ENCODE data around the gene OR52E8. TPM values are rescaled to one million over a fixed set of nuclear protein-coding genes. Genes with fewer than 3 reads are reported as not detected.
A peak's percentile ranks its signal among the peaks of the same experiment; 100 is the strongest.

Gene OR52E8
- not detected for total RNA-seq (2021; fragmentation: NEBNext Ultra II Directional; extraction: Animal tissue kit (Norgen Biotek cat#: 25700))
- long read RNA-seq, result 0 reads

DNA sequence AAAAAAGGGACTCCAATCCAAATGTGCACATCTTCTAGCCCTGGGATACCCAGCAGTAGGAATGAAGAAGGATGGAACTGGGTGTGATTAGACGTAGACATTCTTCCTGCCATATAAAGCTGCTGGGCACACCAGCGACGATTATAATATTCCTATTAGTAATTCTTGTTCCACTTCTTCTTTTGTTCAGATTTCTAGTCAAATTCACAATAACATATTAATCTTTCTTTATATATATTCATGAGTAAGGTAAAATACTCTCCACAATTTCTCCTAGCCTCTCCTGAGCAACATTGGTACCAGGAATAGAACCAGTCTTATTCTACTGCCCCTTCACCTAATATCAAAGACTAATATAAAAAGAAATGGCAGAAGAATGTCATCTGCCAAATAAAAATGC is at the start of gene OR52E8:
Gene OR52E8 (minus strand): TSS at position 101 of the 400 bp plus-strand sequence. CDS start 0 bp downstream, at position 101.
- TF ChIP-seq, protein P1, sequence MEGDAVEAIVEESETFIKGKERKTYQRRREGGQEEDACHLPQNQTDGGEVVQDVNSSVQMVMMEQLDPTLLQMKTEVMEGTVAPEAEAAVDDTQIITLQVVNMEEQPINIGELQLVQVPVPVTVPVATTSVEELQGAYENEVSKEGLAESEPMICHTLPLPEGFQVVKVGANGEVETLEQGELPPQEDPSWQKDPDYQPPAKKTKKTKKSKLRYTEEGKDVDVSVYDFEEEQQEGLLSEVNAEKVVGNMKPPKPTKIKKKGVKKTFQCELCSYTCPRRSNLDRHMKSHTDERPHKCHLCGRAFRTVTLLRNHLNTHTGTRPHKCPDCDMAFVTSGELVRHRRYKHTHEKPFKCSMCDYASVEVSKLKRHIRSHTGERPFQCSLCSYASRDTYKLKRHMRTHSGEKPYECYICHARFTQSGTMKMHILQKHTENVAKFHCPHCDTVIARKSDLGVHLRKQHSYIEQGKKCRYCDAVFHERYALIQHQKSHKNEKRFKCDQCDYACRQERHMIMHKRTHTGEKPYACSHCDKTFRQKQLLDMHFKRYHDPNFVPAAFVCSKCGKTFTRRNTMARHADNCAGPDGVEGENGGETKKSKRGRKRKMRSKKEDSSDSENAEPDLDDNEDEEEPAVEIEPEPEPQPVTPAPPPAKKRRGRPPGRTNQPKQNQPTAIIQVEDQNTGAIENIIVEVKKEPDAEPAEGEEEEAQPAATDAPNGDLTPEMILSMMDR (IDR thresholded peaks at IDR 0.05), result no peak
- Mint-ChIP-seq H3K27ac (no peak within 1 kb of the TSS), H3K9me3 (peaks cover 3% of the 10 kb centered on the region), H3K4me3 (no peak within 1 kb of the TSS), H3K36me3 (ENCODE audit: low read depth) (no peaks in the 10 kb centered on the region), H3K4me1 (ENCODE audit: low read depth) (no peaks in the 10 kb centered on the region), H3K27me3 (ENCODE audit: insufficient read depth) (no peaks in the 10 kb centered on the region; the same call in 1 of the 2 replicates)
- no peak for DNase-seq

DNA sequence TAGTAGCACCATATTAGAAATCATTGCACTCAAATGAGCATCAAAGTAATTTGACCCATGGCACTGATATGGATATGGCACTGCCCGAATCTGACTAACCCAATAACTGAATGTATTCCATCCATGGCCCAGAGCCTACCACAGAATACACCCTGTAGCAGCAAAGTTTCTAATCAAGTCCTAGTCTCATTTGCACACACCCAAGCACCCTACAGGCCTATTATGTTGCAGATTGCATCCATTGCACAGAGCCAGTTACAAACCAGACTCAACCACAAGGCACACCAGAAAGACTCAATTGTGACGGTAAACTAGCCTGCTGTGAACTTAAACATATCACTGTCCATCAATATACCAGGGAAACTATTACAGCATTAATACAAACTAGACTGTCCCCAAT is 42.0 kb upstream of the OR52E8 start:
- DNase-seq, result no peak
- H3K27me3 Mint-ChIP-seq (ENCODE audit: insufficient read depth), result no peaks in the 10 kb centered on the region; the same call in 1 of the 2 replicates
- H3K4me1 Mint-ChIP-seq (ENCODE audit: low read depth), result no peaks in the 10 kb centered on the region
- H3K4me3 Mint-ChIP-seq, result no peak overlapping the region
- no peak overlapping the region for H3K27ac Mint-ChIP-seq
- H3K9me3 Mint-ChIP-seq, result no peaks in the 10 kb centered on the region
- no peaks in the 10 kb centered on the region for H3K36me3 Mint-ChIP-seq (ENCODE audit: low read depth)
- TF ChIP-seq, protein P1 (IDR thresholded peaks at IDR 0.05), result no peak

DNA sequence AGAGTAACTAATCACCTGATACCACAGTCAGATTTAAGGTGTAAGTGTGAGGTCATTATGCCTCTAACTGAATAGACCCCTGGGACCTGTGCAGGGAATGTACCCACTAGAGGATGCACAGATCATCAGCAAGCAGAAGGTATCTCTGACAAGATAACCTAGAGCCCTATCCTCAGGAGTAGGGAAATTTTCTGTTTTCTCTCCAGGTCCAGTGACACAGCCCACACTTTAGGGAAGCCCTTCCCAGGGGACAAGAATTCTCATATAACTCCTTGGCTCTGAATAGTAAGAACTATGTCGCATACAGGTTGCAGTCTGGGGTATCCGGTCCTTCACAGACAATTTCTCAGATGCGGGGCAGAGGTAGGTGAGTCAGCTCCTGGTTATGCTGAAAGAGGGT is 35.4 kb upstream of the OR52E8 start, which contains the start of gene OR52E5:
Gene OR52E5 (plus strand): TSS at position 301 of the 400 bp plus-strand sequence. CDS start 7,569 bp downstream, outside the sequence.
- Mint-ChIP-seq H3K4me1 (ENCODE audit: low read depth) (no peaks in the 10 kb centered on the region), H3K4me3 (no peak within 1 kb of the TSS), H3K9me3 (no peaks in the 10 kb centered on the region), H3K36me3 (ENCODE audit: low read depth) (no peaks in the 10 kb centered on the region), H3K27me3 (ENCODE audit: insufficient read depth) (no peaks in the 10 kb centered on the region), H3K27ac (no peak within 1 kb of the TSS)
- DNase-seq, result no peak
- TF ChIP-seq, protein P1 (IDR thresholded peaks at IDR 0.05), result no peak

DNA sequence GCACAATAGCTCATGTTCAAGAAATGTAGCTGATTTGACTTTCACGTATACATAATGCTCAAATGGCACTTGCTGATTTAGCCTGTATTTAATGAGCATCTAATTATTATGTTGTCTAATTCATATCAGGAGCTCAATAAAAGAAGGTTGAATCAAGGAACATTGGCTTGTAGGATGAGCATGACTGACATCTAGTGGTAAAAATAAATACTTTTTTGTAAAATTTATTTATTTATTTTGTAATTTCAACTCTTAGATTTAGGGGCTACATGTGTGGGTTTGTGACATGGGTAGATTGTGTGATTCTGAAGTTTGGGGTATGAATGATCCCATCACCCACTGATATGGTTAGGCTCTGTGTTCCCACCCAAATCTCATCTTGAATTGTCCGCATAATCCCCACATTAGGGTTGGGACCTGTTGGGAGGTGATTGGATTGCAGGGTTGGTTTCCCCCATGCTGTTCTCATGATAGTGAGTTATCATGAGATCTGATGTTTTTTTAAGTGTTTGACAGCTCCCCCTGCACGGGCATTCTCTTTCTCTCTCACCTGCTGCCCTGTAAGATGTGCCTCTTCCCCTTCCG is 33.8 kb upstream of the OR52E8 start:
- no peak overlapping the region for H3K4me3 Mint-ChIP-seq
- H3K27me3 Mint-ChIP-seq (ENCODE audit: insufficient read depth), result peaks cover 2% of the 10 kb centered on the region; the same call in 1 of the 2 replicates
- no peaks in the 10 kb centered on the region for H3K9me3 Mint-ChIP-seq
- TF ChIP-seq, protein P1 (IDR thresholded peaks at IDR 0.05), result peak; percentile 79
- no peak overlapping the region for H3K27ac Mint-ChIP-seq
- no peak for DNase-seq
- H3K4me1 Mint-ChIP-seq (ENCODE audit: low read depth), result no peaks in the 10 kb centered on the region
- no peaks in the 10 kb centered on the region for H3K36me3 Mint-ChIP-seq (ENCODE audit: low read depth)

GRCh38 chr11:5887661-5888060 is 30.2 kb upstream of the OR52E8 start:
- H3K9me3 Mint-ChIP-seq, result no peaks in the 10 kb centered on the region
- DNase-seq, result no peak
- TF ChIP-seq, protein P1 (IDR thresholded peaks at IDR 0.05), result no peak
- peaks cover 4% of the 10 kb centered on the region; the same call in 1 of the 2 replicates for H3K27me3 Mint-ChIP-seq (ENCODE audit: insufficient read depth)
- H3K4me1 Mint-ChIP-seq (ENCODE audit: low read depth), result no peaks in the 10 kb centered on the region
- no peaks in the 10 kb centered on the region for H3K36me3 Mint-ChIP-seq (ENCODE audit: low read depth)
- no peak overlapping the region for H3K4me3 Mint-ChIP-seq
- H3K27ac Mint-ChIP-seq, result no peak overlapping the region
